ENCODE results near the gene SLC16A3. TPM values are rescaled to one million over a fixed set of nuclear protein-coding genes. Genes with fewer than 3 reads are reported as not detected.

The SLC16A3 gene
- total RNA-seq = 129 and 222 TPM in 2 replicates

- peaks cover 49% of the 10 kb centered on the region for H3K79me2 ChIP-seq (ENCODE audit: insufficient read depth, low read length)
- H3K9me3 ChIP-seq (ENCODE audit: low read depth, low read length) = no peaks in the 10 kb centered on the region
- no peaks in the 10 kb centered on the region for H3K4me1 ChIP-seq (ENCODE audit: insufficient read depth, low read length)
- peak; percentile 99 for DNase-seq (ENCODE audit: insufficient read length, low spot score, missing footprints)
- H3K4me2 ChIP-seq (ENCODE audit: insufficient read depth, low read length) = peak within 1 kb of the TSS; percentile 86
- H3K27ac ChIP-seq (ENCODE audit: low read depth, low read length) = peak within 1 kb of the TSS; percentile 63
- peak within 1 kb of the TSS; percentile 89 for H3K4me3 ChIP-seq (ENCODE audit: insufficient read depth, low read length)
- TF ChIP-seq CTCF (IDR thresholded peaks at IDR 0.05; ENCODE audit: extremely low read depth, low read depth, low read length) = no peak
- peaks cover 41% of the 10 kb centered on the region for H4K20me1 ChIP-seq (ENCODE audit: insufficient read depth, low read length)
- no peaks in the 10 kb centered on the region for H3K27me3 ChIP-seq (ENCODE audit: insufficient read depth, low read length)
- peaks cover 7% of the 10 kb centered on the region for H3K36me3 ChIP-seq (ENCODE audit: insufficient read depth, low read length)
- H2AFZ ChIP-seq (ENCODE audit: low read length) = no peak within 1 kb of the TSS
Measured at GRCh38 chr17:82228842-82229697, at the start of gene SLC16A3. TSS of gene SLC16A3 (plus strand) at chr17:82229042. CDS start at chr17:82236009, 6,967 bp downstream.

GRCh38 chr17:82179412-82179811 lies 49.4 kb upstream of the SLC16A3 start:
- H4K20me1 ChIP-seq (ENCODE audit: insufficient read depth, low read length) = no peaks in the 10 kb centered on the region
- TF ChIP-seq CTCF (IDR thresholded peaks at IDR 0.05; ENCODE audit: extremely low read depth, low read depth, low read length) = no peak

GRCh38 chr17:82179946-82180475 lies 48.8 kb upstream of the SLC16A3 start:
- no peak for DNase-seq (ENCODE audit: insufficient read length, low spot score, missing footprints)
- no peak overlapping the region for H3K27ac ChIP-seq (ENCODE audit: low read depth, low read length)
- no peak overlapping the region for H3K4me3 ChIP-seq (ENCODE audit: insufficient read depth, low read length)
- no peaks in the 10 kb centered on the region for H4K20me1 ChIP-seq (ENCODE audit: insufficient read depth, low read length)
- H2AFZ ChIP-seq (ENCODE audit: low read length) = no peak overlapping the region
- no peaks in the 10 kb centered on the region for H3K79me2 ChIP-seq (ENCODE audit: insufficient read depth, low read length)
- no peak for TF ChIP-seq CTCF (IDR thresholded peaks at IDR 0.05; ENCODE audit: extremely low read depth, low read depth, low read length)
- no peak overlapping the region for H3K4me2 ChIP-seq (ENCODE audit: insufficient read depth, low read length)
- no peaks in the 10 kb centered on the region for H3K27me3 ChIP-seq (ENCODE audit: insufficient read depth, low read length)
- no peaks in the 10 kb centered on the region for H3K9me3 ChIP-seq (ENCODE audit: low read depth, low read length)
- H3K36me3 ChIP-seq (ENCODE audit: insufficient read depth, low read length) = peaks cover 40% of the 10 kb centered on the region
- H3K4me1 ChIP-seq (ENCODE audit: insufficient read depth, low read length) = no peaks in the 10 kb centered on the region

More at GRCh38 chr17:82179412-82179811, 49.4 kb upstream of the SLC16A3 start:
- H2AFZ ChIP-seq (ENCODE audit: low read length) = no peak overlapping the region
- no peaks in the 10 kb centered on the region for H3K79me2 ChIP-seq (ENCODE audit: insufficient read depth, low read length)
- H3K4me2 ChIP-seq (ENCODE audit: insufficient read depth, low read length) = no peak overlapping the region
- H3K36me3 ChIP-seq (ENCODE audit: insufficient read depth, low read length) = peaks cover 40% of the 10 kb centered on the region
- no peak overlapping the region for H3K27ac ChIP-seq (ENCODE audit: low read depth, low read length)
- H3K27me3 ChIP-seq (ENCODE audit: insufficient read depth, low read length) = no peaks in the 10 kb centered on the region
- H3K9me3 ChIP-seq (ENCODE audit: low read depth, low read length) = no peaks in the 10 kb centered on the region
- no peak overlapping the region for H3K4me3 ChIP-seq (ENCODE audit: insufficient read depth, low read length)
- H3K4me1 ChIP-seq (ENCODE audit: insufficient read depth, low read length) = no peaks in the 10 kb centered on the region
- DNase-seq (ENCODE audit: insufficient read length, low spot score, missing footprints) = no peak

Data from osteoblast (primary cell).